ENCODE measurements around the gene TRIM21. TPM values are rescaled to one million over a fixed set of nuclear protein-coding genes. Genes with fewer than 3 reads are reported as not detected.
"Not testable (repeated sequence)": the region's sequence is repeated elsewhere in the genome, so short reads cannot be mapped to it uniquely, and the experiment has no call there.

Gene TRIM21
- total RNA-seq, 1 experiment from 2014 or later: 20.5 TPM

DNA sequence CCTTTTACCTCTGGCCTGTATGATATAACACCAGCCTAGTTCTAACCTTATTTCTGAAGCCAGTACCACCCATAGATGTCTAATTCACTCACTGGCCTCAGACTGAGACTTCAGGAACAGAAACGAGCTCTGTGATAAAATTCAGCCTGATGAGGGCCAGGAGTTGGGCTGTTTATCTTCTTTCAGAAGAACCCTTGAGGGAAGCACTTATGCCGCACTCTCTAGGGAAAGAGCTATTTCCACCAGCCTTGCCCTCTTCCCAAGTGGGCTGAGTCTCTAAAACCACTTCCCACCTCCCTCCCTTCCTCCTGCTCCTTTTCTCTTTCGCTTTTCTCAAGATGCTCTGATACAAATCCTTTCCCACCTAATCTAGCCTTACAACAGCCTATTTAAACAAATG lies 23.3 kb downstream of the TRIM21 start (continued):
- TF ChIP-seq, protein P1, sequence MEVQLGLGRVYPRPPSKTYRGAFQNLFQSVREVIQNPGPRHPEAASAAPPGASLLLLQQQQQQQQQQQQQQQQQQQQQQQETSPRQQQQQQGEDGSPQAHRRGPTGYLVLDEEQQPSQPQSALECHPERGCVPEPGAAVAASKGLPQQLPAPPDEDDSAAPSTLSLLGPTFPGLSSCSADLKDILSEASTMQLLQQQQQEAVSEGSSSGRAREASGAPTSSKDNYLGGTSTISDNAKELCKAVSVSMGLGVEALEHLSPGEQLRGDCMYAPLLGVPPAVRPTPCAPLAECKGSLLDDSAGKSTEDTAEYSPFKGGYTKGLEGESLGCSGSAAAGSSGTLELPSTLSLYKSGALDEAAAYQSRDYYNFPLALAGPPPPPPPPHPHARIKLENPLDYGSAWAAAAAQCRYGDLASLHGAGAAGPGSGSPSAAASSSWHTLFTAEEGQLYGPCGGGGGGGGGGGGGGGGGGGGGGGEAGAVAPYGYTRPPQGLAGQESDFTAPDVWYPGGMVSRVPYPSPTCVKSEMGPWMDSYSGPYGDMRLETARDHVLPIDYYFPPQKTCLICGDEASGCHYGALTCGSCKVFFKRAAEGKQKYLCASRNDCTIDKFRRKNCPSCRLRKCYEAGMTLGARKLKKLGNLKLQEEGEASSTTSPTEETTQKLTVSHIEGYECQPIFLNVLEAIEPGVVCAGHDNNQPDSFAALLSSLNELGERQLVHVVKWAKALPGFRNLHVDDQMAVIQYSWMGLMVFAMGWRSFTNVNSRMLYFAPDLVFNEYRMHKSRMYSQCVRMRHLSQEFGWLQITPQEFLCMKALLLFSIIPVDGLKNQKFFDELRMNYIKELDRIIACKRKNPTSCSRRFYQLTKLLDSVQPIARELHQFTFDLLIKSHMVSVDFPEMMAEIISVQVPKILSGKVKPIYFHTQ (CRISPR knock-in tag; IDR thresholded peaks at IDR 0.05): no peak
- no peak for TF ChIP-seq SMAD4 (CRISPR knock-in tag; IDR thresholded peaks at IDR 0.05)
- TF ChIP-seq, protein P2, sequence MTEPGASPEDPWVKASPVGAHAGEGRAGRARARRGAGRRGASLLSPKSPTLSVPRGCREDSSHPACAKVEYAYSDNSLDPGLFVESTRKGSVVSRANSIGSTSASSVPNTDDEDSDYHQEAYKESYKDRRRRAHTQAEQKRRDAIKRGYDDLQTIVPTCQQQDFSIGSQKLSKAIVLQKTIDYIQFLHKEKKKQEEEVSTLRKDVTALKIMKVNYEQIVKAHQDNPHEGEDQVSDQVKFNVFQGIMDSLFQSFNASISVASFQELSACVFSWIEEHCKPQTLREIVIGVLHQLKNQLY (CRISPR knock-in tag; IDR thresholded peaks at IDR 0.05): no peak
- TF ChIP-seq, protein P3, sequence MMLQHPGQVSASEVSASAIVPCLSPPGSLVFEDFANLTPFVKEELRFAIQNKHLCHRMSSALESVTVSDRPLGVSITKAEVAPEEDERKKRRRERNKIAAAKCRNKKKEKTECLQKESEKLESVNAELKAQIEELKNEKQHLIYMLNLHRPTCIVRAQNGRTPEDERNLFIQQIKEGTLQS (CRISPR knock-in tag; conservative IDR thresholded peaks at IDR 0.05): no peak
- TF ChIP-seq ZNF263 (CRISPR knock-in tag; IDR thresholded peaks at IDR 0.05; ENCODE audit: low read depth): no peak
- TF ChIP-seq JUN (CRISPR knock-in tag; IDR thresholded peaks at IDR 0.05): no peak
- no peak for TF ChIP-seq MYBL2 (CRISPR knock-in tag; IDR thresholded peaks at IDR 0.05)
- no peak for TF ChIP-seq EMX1 (CRISPR knock-in tag; IDR thresholded peaks at IDR 0.05)

DNA sequence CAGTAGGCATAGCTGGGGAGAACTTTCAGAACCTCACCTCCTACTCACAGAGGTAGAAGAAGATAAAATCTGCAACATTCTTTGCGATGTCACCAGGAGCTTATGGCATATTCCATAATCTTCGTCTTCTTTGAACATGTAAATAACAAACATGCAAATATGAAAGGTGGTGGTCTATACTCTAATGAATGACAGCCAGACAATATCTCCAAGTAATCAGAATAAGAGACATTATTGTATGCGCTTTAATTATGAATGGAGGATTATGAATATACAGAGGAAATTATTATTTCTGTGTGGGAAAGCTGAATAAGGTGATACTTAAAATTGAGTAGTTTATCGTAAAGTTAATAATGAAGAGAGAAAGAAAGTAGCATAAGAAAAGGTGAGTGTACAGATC lies 25.2 kb downstream of the TRIM21 start, which contains the start of gene OR52B4:
Gene OR52B4 (minus strand): TSS at position 101 of the 400 bp plus-strand sequence. CDS start 91 bp downstream, at position 10.
- TF ChIP-seq, protein P2 (CRISPR knock-in tag; IDR thresholded peaks at IDR 0.05): no peak
- TF ChIP-seq, protein P3 (CRISPR knock-in tag; conservative IDR thresholded peaks at IDR 0.05): no peak
- TF ChIP-seq ZNF317 (CRISPR knock-in tag; IDR thresholded peaks at IDR 0.05; ENCODE audit: borderline replicate concordance, low read depth) (no peak), ZNF219 (CRISPR knock-in tag; IDR thresholded peaks at IDR 0.05; ENCODE audit: borderline replicate concordance) (no peak), FOXP1 (CRISPR knock-in tag; IDR thresholded peaks at IDR 0.05; ENCODE audit: borderline replicate concordance) (no peak), ZNF263 (CRISPR knock-in tag; IDR thresholded peaks at IDR 0.05; ENCODE audit: low read depth) (no peak), ZNF423 (CRISPR knock-in tag; IDR thresholded peaks at IDR 0.05) (no peak)
- TF ChIP-seq, protein P4, sequence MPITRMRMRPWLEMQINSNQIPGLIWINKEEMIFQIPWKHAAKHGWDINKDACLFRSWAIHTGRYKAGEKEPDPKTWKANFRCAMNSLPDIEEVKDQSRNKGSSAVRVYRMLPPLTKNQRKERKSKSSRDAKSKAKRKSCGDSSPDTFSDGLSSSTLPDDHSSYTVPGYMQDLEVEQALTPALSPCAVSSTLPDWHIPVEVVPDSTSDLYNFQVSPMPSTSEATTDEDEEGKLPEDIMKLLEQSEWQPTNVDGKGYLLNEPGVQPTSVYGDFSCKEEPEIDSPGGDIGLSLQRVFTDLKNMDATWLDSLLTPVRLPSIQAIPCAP (CRISPR knock-in tag; IDR thresholded peaks at IDR 0.05): no peak
- TF ChIP-seq, protein P5, sequence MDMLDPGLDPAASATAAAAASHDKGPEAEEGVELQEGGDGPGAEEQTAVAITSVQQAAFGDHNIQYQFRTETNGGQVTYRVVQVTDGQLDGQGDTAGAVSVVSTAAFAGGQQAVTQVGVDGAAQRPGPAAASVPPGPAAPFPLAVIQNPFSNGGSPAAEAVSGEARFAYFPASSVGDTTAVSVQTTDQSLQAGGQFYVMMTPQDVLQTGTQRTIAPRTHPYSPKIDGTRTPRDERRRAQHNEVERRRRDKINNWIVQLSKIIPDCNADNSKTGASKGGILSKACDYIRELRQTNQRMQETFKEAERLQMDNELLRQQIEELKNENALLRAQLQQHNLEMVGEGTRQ (CRISPR knock-in tag; IDR thresholded peaks at IDR 0.05): no peak
- TF ChIP-seq, protein P6, sequence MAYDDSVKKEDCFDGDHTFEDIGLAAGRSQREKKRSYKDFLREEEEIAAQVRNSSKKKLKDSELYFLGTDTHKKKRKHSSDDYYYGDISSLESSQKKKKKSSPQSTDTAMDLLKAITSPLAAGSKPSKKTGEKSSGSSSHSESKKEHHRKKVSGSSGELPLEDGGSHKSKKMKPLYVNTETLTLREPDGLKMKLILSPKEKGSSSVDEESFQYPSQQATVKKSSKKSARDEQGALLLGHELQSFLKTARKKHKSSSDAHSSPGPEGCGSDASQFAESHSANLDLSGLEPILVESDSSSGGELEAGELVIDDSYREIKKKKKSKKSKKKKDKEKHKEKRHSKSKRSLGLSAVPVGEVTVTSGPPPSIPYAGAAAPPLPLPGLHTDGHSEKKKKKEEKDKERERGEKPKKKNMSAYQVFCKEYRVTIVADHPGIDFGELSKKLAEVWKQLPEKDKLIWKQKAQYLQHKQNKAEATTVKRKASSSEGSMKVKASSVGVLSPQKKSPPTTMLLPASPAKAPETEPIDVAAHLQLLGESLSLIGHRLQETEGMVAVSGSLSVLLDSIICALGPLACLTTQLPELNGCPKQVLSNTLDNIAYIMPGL (CRISPR knock-in tag; IDR thresholded peaks at IDR 0.05): no peak
- TF ChIP-seq, protein P7, sequence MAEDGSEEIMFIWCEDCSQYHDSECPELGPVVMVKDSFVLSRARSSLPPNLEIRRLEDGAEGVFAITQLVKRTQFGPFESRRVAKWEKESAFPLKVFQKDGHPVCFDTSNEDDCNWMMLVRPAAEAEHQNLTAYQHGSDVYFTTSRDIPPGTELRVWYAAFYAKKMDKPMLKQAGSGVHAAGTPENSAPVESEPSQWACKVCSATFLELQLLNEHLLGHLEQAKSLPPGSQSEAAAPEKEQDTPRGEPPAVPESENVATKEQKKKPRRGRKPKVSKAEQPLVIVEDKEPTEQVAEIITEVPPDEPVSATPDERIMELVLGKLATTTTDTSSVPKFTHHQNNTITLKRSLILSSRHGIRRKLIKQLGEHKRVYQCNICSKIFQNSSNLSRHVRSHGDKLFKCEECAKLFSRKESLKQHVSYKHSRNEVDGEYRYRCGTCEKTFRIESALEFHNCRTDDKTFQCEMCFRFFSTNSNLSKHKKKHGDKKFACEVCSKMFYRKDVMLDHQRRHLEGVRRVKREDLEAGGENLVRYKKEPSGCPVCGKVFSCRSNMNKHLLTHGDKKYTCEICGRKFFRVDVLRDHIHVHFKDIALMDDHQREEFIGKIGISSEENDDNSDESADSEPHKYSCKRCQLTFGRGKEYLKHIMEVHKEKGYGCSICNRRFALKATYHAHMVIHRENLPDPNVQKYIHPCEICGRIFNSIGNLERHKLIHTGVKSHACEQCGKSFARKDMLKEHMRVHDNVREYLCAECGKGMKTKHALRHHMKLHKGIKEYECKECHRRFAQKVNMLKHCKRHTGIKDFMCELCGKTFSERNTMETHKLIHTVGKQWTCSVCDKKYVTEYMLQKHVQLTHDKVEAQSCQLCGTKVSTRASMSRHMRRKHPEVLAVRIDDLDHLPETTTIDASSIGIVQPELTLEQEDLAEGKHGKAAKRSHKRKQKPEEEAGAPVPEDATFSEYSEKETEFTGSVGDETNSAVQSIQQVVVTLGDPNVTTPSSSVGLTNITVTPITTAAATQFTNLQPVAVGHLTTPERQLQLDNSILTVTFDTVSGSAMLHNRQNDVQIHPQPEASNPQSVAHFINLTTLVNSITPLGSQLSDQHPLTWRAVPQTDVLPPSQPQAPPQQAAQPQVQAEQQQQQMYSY (CRISPR knock-in tag; IDR thresholded peaks at IDR 0.05): no peak
- TF ChIP-seq, protein P8, sequence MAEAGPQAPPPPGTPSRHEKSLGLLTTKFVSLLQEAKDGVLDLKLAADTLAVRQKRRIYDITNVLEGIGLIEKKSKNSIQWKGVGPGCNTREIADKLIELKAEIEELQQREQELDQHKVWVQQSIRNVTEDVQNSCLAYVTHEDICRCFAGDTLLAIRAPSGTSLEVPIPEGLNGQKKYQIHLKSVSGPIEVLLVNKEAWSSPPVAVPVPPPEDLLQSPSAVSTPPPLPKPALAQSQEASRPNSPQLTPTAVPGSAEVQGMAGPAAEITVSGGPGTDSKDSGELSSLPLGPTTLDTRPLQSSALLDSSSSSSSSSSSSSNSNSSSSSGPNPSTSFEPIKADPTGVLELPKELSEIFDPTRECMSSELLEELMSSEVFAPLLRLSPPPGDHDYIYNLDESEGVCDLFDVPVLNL (CRISPR knock-in tag; IDR thresholded peaks at IDR 0.05; ENCODE audit: borderline replicate concordance, low read depth): no peak
- ChIA-PET POLR2A (no interaction called here), CTCF (no interaction called here)
- no peak for ATAC-seq
- Mint-ChIP-seq H3K27me3 (ENCODE audit: low read depth) (no peaks in the 10 kb centered on the region), H3K9me3 (peaks cover 10% of the 10 kb centered on the region), H3K27ac (no peak within 1 kb of the TSS), H3K4me1 (no peaks in the 10 kb centered on the region), H3K36me3 (no peaks in the 10 kb centered on the region), H3K4me3 (no peak within 1 kb of the TSS)
- DNase-seq (ENCODE audit: low spot score): no peak

DNA sequence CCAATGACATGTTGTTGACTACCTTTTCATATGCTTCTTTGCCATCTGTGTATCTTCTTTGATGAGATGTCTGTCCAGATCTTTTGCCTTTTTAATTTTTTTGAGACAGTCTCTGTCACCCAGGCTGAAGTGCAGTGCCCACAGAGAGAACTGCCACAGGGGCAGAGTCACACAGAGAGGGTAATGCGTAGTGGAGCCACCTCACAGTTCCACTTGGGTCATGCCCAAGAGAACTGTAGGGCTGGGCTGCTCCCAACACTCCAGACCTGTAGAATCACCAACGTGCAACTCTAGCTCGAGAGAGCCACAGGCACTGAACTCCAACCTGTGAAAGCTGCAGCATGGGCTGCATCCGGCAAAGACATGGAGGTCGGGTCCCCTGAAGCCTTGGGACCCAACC lies 45.4 kb downstream of the TRIM21 start:
- DNase-seq (ENCODE audit: low spot score); H3K27ac Mint-ChIP-seq; H3K4me3 Mint-ChIP-seq; POLR2A ChIA-PET; CTCF ChIA-PET; H3K9me3 Mint-ChIP-seq; H3K4me1 Mint-ChIP-seq; H3K27me3 Mint-ChIP-seq (ENCODE audit: low read depth); H3K36me3 Mint-ChIP-seq: not testable (repeated sequence)
- peak; percentile 67 for ATAC-seq
